ENCODE measurements around the gene ARAP1. TPM values are rescaled to one million over a fixed set of nuclear protein-coding genes. Genes with fewer than 3 reads are reported as not detected.

ARAP1 gene
- total RNA-seq, 1 experiment from 2014 or later, result 47.0 TPM

- intact Hi-C loops (cut with micrococcal nuclease), result no loop called here
- no TSS peak for BruUV-seq (replicated peaks)
- Mint-ChIP-seq H3K36me3 (ENCODE audit: insufficient read depth, unreplicated experiment) (no peaks in the 10 kb centered on the region), H3K27ac (ENCODE audit: low read depth, unreplicated experiment) (no peak overlapping the region), H3K4me1 (ENCODE audit: insufficient read depth, unreplicated experiment) (peaks cover 16% of the 10 kb centered on the region), H3K9me3 (ENCODE audit: unreplicated experiment) (no peaks in the 10 kb centered on the region), H3K4me3 (ENCODE audit: unreplicated experiment) (no peak overlapping the region), H3K27me3 (ENCODE audit: insufficient read depth, unreplicated experiment) (no peaks in the 10 kb centered on the region)
- no peak for DNase-seq (ENCODE audit: unreplicated experiment)
- ChIA-PET CTCF (interaction anchor here (1.1 to 2.4 kb wide), 2 partner anchors 18 to 49 kb away, joined by 3 to 17 read pairs; partner anchors contain the start of gene STARD10), POLR2A (interaction anchor here (0.7 kb wide), 1 partner anchor 376 kb away, joined by 5 read pairs; no protein-coding TSS in a partner anchor)
- no peak for TF ChIP-seq CTCF (IDR thresholded peaks at IDR 0.05; ENCODE audit: unreplicated experiment)
These were observed 23.3 kb upstream of the ARAP1 start for GRCh38 chr11:72775288-72776110.

DNA sequence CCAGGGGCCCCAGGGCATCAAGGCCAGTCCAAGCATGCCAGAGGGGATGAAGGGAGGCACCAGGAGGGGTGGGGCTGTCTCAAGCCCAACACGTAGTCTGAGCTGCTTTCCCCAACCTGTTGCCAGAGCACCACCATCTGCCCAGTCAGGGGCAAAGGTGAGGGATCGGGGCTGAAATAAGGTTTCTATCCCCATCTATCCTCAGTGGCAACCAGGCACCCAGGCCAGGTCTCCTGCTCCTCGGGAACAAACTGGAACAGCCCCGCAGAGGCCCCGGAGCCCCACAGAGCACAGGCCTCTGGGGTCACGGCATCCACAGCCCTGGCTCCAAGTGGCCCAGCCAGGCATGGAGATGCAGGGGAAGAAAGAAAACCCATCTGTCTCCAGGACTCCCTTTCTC lies 22.3 kb upstream of the ARAP1 start:
- H3K4me3 Mint-ChIP-seq (ENCODE audit: unreplicated experiment), result no peak overlapping the region
- no TSS peak for BruUV-seq (replicated peaks)
- no peaks in the 10 kb centered on the region for H3K36me3 Mint-ChIP-seq (ENCODE audit: insufficient read depth, unreplicated experiment)
- no peak for DNase-seq (ENCODE audit: unreplicated experiment)
- no peak overlapping the region for H3K27ac Mint-ChIP-seq (ENCODE audit: low read depth, unreplicated experiment)
- peaks cover 11% of the 10 kb centered on the region for H3K4me1 Mint-ChIP-seq (ENCODE audit: insufficient read depth, unreplicated experiment)
- TF ChIP-seq CTCF (IDR thresholded peaks at IDR 0.05; ENCODE audit: unreplicated experiment), result no peak
- intact Hi-C loops (cut with micrococcal nuclease), result no loop called here
- H3K27me3 Mint-ChIP-seq (ENCODE audit: insufficient read depth, unreplicated experiment), result no peaks in the 10 kb centered on the region
- H3K9me3 Mint-ChIP-seq (ENCODE audit: unreplicated experiment), result no peaks in the 10 kb centered on the region
- POLR2A ChIA-PET, result no interaction called here
- CTCF ChIA-PET, result interaction anchor here (1.1 to 2.4 kb wide), 2 partner anchors 19 to 48 kb away, joined by 3 to 17 read pairs; partner anchors contain the start of gene STARD10

- Mint-ChIP-seq H3K36me3 (ENCODE audit: insufficient read depth, unreplicated experiment) (no peaks in the 10 kb centered on the region), H3K27ac (ENCODE audit: low read depth, unreplicated experiment) (no peak overlapping the region), H3K27me3 (ENCODE audit: insufficient read depth, unreplicated experiment) (no peaks in the 10 kb centered on the region), H3K4me1 (ENCODE audit: insufficient read depth, unreplicated experiment) (peaks cover 10% of the 10 kb centered on the region), H3K9me3 (ENCODE audit: unreplicated experiment) (no peaks in the 10 kb centered on the region), H3K4me3 (ENCODE audit: unreplicated experiment) (no peak overlapping the region)
- no TSS peak for BruUV-seq (replicated peaks)
- intact Hi-C loops (cut with micrococcal nuclease), result no loop called here
- TF ChIP-seq CTCF (IDR thresholded peaks at IDR 0.05; ENCODE audit: unreplicated experiment), result no peak
- DNase-seq (ENCODE audit: unreplicated experiment), result no peak
- CTCF ChIA-PET, result interaction anchor here (1.6 to 2.4 kb wide), 2 partner anchors 20 to 49 kb away, joined by 4 to 17 read pairs; partner anchors contain the start of gene STARD10
- POLR2A ChIA-PET, result interaction anchor here (0.6 to 0.7 kb wide), 3 partner anchors 19 to 125 kb away, joined by 3 to 4 read pairs (median 3); no protein-coding TSS in a partner anchor
These were observed 21.5 kb upstream of the ARAP1 start for GRCh38 chr11:72773696-72774095.

- peak; percentile 62 for DNase-seq (ENCODE audit: unreplicated experiment)
- H3K4me1 Mint-ChIP-seq (ENCODE audit: insufficient read depth, unreplicated experiment), result peaks cover 10% of the 10 kb centered on the region
- no peak for TF ChIP-seq CTCF (IDR thresholded peaks at IDR 0.05; ENCODE audit: unreplicated experiment)
- ChIA-PET POLR2A (interaction anchor here (0.6 to 0.7 kb wide), 3 partner anchors 19 to 125 kb away, joined by 3 to 4 read pairs (median 3); no protein-coding TSS in a partner anchor), CTCF (interaction anchor here (1.6 to 2.4 kb wide), 2 partner anchors 21 to 48 kb away, joined by 4 to 17 read pairs; partner anchors contain the start of gene STARD10)
- H3K27ac Mint-ChIP-seq (ENCODE audit: low read depth, unreplicated experiment), result peak overlapping the region; percentile 4
- no peak overlapping the region for H3K4me3 Mint-ChIP-seq (ENCODE audit: unreplicated experiment)
- H3K27me3 Mint-ChIP-seq (ENCODE audit: insufficient read depth, unreplicated experiment), result no peaks in the 10 kb centered on the region
- BruUV-seq (replicated peaks), result no TSS peak
- no peaks in the 10 kb centered on the region for H3K9me3 Mint-ChIP-seq (ENCODE audit: unreplicated experiment)
- intact Hi-C loops (cut with micrococcal nuclease), result no loop called here
- H3K36me3 Mint-ChIP-seq (ENCODE audit: insufficient read depth, unreplicated experiment), result no peaks in the 10 kb centered on the region
These were observed 21.1 kb upstream of the ARAP1 start for GRCh38 chr11:72773291-72773690.

Data from MCF 10A (cell line).